ENCODE results near the gene ST6GAL2. TPM values are rescaled to one million over a fixed set of nuclear protein-coding genes. Genes with fewer than 3 reads are reported as not detected.

The ST6GAL2 gene
- total RNA-seq, 1 donor: 4.3 TPM

DNA sequence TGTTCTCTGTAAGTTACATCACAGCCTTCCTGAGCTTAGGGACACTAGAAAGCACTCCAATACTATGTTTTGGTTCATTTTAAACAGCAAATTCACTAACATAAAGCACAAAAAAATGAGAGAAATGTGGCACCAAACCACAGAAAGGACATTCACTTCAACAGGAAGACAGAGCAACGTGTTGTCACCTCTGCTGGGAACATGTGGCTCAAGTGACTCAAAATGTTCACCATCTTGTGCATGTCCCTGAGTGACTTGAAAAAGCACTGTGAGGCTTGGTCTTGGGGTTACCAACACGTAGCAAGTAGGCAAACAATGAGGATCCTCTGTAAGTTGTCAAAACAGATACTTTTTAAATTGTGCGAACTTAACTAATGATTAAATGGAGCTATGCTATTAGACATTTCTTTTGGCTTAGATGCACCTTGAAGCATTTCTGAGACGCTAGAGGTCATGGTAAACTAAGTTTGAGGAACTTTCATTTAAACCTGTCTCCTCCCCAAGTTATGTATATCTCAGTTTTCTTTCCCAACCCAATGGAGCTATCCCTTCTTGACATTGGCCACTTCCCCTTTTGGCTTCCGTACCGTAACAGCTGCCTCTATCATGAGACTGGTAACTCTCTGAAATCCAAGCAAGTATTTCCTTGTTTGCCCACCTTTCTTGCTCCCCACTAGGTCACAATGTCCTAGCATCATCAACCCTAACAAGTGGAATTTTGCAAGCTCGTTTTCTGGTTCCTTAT, 14.0 kb upstream of the ST6GAL2 start:
- no peak for DNase-seq (ENCODE audit: low read depth)
- TF ChIP-seq, protein P1, sequence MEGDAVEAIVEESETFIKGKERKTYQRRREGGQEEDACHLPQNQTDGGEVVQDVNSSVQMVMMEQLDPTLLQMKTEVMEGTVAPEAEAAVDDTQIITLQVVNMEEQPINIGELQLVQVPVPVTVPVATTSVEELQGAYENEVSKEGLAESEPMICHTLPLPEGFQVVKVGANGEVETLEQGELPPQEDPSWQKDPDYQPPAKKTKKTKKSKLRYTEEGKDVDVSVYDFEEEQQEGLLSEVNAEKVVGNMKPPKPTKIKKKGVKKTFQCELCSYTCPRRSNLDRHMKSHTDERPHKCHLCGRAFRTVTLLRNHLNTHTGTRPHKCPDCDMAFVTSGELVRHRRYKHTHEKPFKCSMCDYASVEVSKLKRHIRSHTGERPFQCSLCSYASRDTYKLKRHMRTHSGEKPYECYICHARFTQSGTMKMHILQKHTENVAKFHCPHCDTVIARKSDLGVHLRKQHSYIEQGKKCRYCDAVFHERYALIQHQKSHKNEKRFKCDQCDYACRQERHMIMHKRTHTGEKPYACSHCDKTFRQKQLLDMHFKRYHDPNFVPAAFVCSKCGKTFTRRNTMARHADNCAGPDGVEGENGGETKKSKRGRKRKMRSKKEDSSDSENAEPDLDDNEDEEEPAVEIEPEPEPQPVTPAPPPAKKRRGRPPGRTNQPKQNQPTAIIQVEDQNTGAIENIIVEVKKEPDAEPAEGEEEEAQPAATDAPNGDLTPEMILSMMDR (IDR thresholded peaks at IDR 0.05; ENCODE audit: insufficient read depth, low read depth, low read length): no peak
- H3K4me3 ChIP-seq (ENCODE audit: low read depth, low read length): no peak overlapping the region

DNA sequence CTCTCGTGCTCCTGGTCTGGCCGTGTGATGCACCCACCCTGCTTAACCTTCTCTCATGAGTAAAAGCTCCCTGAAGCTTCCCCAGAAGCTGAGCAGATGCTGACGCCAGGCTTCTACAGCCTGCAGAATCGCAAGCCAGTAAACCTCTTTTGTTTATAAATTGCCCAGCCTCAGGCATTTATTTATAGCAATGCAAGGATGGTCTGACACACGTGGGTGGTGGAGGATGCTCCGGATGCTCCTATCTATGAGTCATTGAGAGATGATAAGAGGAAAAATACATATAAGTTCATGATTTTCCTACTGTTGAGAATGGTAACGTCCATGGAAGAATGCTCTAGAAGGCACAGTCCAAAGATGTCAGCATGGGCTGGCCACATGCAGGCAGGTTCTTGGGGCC, 8.6 kb upstream of the ST6GAL2 start:
- DNase-seq (ENCODE audit: low read depth): no peak
- TF ChIP-seq, protein P1 (IDR thresholded peaks at IDR 0.05; ENCODE audit: insufficient read depth, low read depth, low read length): no peak
- no peak overlapping the region for H3K4me3 ChIP-seq (ENCODE audit: low read depth, low read length)

DNA sequence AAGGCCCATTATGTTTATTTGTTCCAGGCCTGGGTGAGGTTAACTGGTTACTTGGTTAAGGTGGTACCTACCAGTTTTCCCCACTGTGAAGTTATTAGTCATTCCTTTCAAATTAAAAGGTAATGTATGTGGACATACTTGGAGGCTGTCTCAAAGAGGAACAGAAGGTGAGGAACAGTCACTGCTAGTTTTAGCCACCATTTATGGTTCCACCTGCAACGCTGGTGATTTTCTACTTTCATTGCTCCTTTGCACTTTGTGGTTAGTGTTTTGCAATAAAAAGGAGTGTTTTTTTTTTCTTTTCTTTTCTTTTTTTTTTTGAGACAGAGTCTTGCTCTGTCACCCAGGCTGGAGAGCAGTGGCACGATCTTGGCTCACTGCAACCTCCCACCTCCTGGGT, 6.1 kb upstream of the ST6GAL2 start:
- TF ChIP-seq, protein P1 (IDR thresholded peaks at IDR 0.05; ENCODE audit: insufficient read depth, low read depth, low read length): no peak
- no peak overlapping the region for H3K4me3 ChIP-seq (ENCODE audit: low read depth, low read length)
- no peak for DNase-seq (ENCODE audit: low read depth)

DNA sequence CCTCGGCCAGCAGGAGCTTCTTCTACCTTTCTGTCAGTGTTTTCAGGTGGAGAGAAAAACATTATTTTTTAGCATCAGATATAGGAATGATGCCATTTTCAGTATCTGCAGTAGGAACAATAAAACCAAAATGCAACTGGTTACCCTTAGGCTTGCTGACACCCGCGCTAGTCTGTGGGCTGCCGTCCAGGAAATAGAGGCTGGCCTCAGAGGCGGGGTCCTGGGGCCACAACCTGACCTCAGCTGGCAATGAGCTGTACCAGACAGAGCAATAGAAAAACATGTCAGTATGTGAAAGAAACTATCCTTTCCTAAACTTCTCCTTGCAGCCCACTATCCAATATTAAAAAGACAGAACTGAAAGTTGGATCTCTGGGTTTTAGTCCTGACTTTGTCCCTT, 4.6 kb upstream of the ST6GAL2 start:
- TF ChIP-seq, protein P1 (IDR thresholded peaks at IDR 0.05; ENCODE audit: insufficient read depth, low read depth, low read length): no peak
- DNase-seq (ENCODE audit: low read depth): no peak

DNA sequence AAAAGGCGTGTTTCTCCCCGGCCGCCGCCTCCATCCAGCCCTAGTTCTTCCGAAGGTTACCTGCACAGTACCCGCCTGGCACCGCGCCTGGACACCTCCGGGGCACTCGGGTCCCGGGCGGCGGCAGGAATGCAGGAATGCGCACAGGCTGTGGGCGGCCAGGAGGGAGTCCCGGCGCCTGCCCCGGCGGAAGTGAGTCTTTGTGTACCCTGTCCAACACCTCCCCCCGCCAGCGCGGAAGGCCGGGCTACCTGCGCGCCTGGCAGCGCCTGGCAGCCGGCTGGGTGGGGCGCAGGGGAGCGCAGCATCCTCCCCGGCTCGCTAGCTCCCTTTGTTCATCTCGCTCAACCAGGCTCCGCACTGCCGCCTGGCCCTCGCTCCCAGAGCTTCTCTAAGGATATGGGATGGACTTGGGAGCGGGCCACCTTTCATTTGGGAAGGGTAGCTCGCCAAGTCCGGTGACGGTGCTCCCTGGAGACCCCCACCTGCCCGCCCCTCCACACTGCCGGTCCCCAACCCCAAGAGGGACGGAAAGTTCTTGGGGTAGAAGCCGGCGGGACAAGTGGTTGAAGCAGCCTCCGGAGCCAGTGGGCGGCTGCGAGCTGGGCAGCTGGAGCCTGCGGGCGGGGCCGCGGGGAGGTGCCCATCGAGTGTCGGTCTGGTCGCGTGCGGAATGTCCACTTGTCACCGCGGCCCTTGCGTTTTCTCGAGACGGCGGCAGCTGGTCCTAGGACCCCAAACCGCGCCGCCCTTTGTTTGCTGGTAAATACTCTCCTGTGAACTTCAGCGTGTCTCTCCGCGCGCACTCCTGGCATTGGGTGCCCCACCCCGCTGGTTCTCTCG, 1.2 kb upstream of the ST6GAL2 start:
- H3K4me3 ChIP-seq (ENCODE audit: low read depth, low read length): peak overlapping the region; percentile 44
- TF ChIP-seq, protein P1 (IDR thresholded peaks at IDR 0.05; ENCODE audit: insufficient read depth, low read depth, low read length): no peak
- DNase-seq (ENCODE audit: low read depth): peak; percentile 13

More for the DNA sequence above, 4.6 kb upstream of the ST6GAL2 start:
- no peak overlapping the region for H3K4me3 ChIP-seq (ENCODE audit: low read depth, low read length)

DNA sequence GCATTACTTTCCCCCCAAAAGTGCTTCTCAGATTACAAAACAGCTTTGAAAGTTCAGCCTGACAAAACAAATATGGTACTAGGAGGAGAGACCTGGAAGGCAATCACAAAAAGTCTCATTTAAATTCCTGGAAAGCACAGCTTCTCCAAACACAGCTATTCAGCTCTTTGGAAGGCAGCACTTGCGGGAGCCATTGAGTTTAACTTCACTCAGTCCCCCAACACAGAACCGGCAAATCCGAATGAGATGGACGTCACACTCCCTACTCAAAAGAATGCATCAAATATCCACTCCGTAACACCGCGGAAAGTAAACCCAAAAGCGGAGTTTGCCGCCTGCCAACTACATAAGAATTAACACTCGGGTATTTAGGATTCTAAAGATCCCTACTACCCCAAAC, 638 bp downstream of the ST6GAL2 start:
- DNase-seq (ENCODE audit: low read depth): peak; percentile 6
- TF ChIP-seq, protein P1 (IDR thresholded peaks at IDR 0.05; ENCODE audit: insufficient read depth, low read depth, low read length): no peak
- H3K4me3 ChIP-seq (ENCODE audit: low read depth, low read length): peak overlapping the region; percentile 35
